ENCODE data around the gene TOX2. TPM values are rescaled to one million over a fixed set of nuclear protein-coding genes. Genes with fewer than 3 reads are reported as not detected.

TOX2 gene
- total RNA-seq, 2 donors from 2014 or later = 8.8 to 52.8 TPM

DNA sequence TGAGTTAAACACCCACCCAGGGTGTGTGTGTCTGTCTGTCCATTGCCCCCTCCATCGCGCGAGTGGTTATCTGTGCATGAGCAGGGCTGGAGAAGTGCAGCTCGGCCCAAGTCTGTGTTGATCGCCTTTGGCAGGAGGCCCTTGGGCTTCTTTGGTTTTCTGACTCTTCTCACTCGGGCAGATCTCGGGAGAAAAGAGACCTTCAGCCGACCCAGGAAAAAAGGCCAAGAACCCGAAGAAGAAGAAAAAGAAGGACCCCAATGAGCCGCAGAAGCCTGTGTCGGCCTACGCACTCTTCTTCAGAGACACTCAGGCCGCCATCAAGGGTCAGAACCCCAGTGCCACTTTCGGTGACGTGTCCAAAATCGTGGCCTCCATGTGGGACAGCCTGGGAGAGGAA is 139.5 kb downstream of the TOX2 start:
- no peak for DNase-seq (ENCODE audit: low spot score)
- H3K4me3 ChIP-seq = no peak overlapping the region
- intact Hi-C loops (cut with DNase I) = no loop called here
- 95% methylated on average over 16 of the region's 16 CpGs for WGBS
- H3K27me3 ChIP-seq (replicated peaks; ENCODE audit: insufficient read depth) = no peaks in the 10 kb centered on the region
- TF ChIP-seq POLR2A (IDR thresholded peaks at IDR 0.05) (no peak), POLR2AphosphoS5 (IDR thresholded peaks at IDR 0.05) (no peak)
- TF ChIP-seq, protein P1, sequence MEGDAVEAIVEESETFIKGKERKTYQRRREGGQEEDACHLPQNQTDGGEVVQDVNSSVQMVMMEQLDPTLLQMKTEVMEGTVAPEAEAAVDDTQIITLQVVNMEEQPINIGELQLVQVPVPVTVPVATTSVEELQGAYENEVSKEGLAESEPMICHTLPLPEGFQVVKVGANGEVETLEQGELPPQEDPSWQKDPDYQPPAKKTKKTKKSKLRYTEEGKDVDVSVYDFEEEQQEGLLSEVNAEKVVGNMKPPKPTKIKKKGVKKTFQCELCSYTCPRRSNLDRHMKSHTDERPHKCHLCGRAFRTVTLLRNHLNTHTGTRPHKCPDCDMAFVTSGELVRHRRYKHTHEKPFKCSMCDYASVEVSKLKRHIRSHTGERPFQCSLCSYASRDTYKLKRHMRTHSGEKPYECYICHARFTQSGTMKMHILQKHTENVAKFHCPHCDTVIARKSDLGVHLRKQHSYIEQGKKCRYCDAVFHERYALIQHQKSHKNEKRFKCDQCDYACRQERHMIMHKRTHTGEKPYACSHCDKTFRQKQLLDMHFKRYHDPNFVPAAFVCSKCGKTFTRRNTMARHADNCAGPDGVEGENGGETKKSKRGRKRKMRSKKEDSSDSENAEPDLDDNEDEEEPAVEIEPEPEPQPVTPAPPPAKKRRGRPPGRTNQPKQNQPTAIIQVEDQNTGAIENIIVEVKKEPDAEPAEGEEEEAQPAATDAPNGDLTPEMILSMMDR (IDR thresholded peaks at IDR 0.05) = no peak
- no peaks in the 10 kb centered on the region for H3K9me3 ChIP-seq
- no peak overlapping the region for H3K27ac ChIP-seq
- H3K36me3 ChIP-seq = no peaks in the 10 kb centered on the region
- H3K4me1 ChIP-seq (replicated peaks) = no peaks in the 10 kb centered on the region

DNA sequence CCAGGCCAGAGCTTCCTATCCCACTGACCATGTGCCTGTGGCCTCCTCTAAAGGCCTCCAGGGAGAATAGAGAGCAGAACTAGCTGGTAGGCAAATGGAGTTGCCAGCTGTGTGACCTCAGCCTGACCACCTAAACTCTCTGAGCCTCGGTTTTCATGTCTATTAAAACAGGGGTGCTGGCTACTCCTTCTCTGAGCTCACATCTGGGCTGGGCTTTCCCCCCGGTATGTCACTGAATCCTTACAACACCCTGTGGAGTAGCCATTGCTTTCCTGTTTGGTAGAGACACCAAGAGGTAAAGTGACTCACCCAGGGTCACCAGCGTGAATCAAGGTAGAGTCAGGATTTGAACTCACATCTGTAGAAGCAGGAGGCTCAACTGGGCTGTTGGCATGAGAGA is 140.2 kb downstream of the TOX2 start:
- Histone ChIP-seq H3K4me1 (replicated peaks) (no peaks in the 10 kb centered on the region), H3K27me3 (replicated peaks; ENCODE audit: insufficient read depth) (no peaks in the 10 kb centered on the region), H3K27ac (no peak overlapping the region), H3K4me3 (no peak overlapping the region), H3K36me3 (no peaks in the 10 kb centered on the region), H3K9me3 (no peaks in the 10 kb centered on the region)
- DNase-seq (ENCODE audit: low spot score) = no peak
- intact Hi-C loops (cut with DNase I) = no loop called here
- 96% methylated on average over 3 of the region's 3 CpGs for WGBS
- TF ChIP-seq, protein P1 (IDR thresholded peaks at IDR 0.05) = no peak
- TF ChIP-seq POLR2A (IDR thresholded peaks at IDR 0.05) = no peak
- no peak for TF ChIP-seq POLR2AphosphoS5 (IDR thresholded peaks at IDR 0.05)

DNA sequence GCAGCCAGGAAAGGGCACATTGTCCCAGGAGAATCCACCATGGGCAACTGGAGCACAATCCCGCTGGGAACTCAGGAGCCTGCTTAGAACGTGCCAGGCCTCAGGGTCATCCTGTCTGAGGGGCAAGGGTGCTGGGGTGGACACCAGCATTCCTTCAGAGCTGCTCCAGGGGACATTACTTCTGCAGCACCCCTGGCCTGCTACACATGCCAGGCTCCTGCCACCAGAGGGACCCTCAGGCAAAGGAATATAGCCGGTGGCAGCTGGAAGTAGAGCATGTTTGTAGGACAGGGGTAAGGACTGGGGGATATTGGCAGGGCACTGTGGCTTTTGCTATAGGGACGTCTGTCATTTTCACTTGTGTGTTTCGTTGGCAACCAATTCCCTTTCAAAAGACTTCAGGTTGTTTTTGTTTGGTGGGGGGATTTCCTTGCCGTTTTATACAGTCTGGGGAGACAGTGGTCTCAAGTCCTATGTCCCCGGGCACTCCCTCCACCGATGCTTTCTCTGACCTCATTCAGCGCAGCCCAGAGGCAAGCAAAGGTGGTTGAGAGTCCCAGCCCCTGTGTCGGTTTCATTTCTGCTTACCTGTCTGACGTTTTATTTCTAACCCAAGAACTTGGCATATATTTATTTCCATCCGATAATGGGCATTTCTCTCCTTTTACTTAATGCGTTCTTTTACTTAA is 141.5 kb downstream of the TOX2 start:
- WGBS = 70% methylated on average over 13 of the region's 13 CpGs
- Histone ChIP-seq H3K4me1 (replicated peaks) (no peaks in the 10 kb centered on the region), H3K4me3 (no peak overlapping the region), H3K27ac (no peak overlapping the region), H3K27me3 (replicated peaks; ENCODE audit: insufficient read depth) (no peaks in the 10 kb centered on the region), H3K9me3 (no peaks in the 10 kb centered on the region), H3K36me3 (no peaks in the 10 kb centered on the region)
- DNase-seq (ENCODE audit: low spot score) = no peak
- intact Hi-C loops (cut with DNase I) = no loop called here
- TF ChIP-seq POLR2AphosphoS5 (IDR thresholded peaks at IDR 0.05) = no peak
- TF ChIP-seq, protein P1 (IDR thresholded peaks at IDR 0.05) = peak in 2 of 4 experiments; percentile 23 to 36
- no peak for TF ChIP-seq POLR2A (IDR thresholded peaks at IDR 0.05)

DNA sequence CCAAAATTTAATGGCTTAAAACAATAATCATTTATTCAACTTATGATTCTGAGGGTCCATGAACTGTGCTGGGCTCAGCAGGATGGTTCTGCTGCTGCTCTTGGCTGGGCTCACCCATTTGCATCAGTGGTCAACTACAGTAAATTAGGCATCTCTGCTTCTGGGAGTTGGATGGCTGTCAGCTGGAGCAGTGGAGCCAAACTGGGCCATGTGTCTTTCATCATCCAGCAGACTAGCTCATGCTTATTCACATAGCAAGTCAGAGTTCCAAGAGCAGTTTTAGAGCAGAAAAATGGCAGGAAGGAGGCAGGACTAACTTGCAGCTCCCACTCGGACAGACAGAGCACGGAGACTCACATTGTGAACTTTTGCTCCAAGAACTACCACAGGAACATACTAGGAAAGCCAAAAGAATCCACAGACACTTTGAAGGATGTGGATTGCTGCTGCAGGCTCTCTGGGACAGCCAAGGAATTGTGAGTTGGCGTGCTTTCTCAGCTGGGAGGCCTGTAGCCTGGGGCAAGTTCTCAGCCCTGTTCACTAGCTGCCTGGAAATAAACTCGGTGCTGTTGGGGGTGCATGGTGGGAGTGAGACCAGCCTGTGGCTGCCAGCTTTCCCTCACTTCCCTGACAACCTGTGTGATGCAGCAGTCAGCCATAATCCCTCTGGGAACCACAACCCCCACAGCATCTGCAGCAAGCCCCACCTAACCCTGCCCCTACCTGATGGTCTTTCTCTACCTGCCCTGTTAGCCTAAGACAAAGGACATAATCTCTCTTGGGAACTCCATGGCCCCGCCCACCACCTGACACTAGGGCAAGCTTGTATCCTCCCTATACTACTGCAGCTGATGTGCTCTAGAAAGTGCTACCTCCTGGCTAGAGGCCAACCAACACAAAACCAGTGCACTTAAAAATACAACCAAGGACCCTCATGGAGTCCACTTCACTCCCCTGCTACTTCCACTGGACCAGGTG is 143.3 kb downstream of the TOX2 start:
- DNase-seq (ENCODE audit: low spot score) = no peak
- H3K4me1 ChIP-seq (replicated peaks) = no peaks in the 10 kb centered on the region
- H3K9me3 ChIP-seq = no peaks in the 10 kb centered on the region
- intact Hi-C loops (cut with DNase I) = no loop called here
- H3K27ac ChIP-seq = no peak overlapping the region
- TF ChIP-seq, protein P1 (IDR thresholded peaks at IDR 0.05) = no peak
- TF ChIP-seq POLR2A (IDR thresholded peaks at IDR 0.05) = no peak
- TF ChIP-seq POLR2AphosphoS5 (IDR thresholded peaks at IDR 0.05) = no peak
- 85% methylated on average over 5 of the region's 5 CpGs for WGBS
- H3K4me3 ChIP-seq = no peak overlapping the region
- H3K27me3 ChIP-seq (replicated peaks; ENCODE audit: insufficient read depth) = no peaks in the 10 kb centered on the region
- H3K36me3 ChIP-seq = no peaks in the 10 kb centered on the region

All from prostate gland (tissue), 2 donors.